NCI-H187 (cell line): ENCODE measurements around the gene TMEM247.
"Not testable (repeated sequence)": the region's sequence is repeated elsewhere in the genome, so short reads cannot be mapped to it uniquely, and the experiment has no call there.

Experiments used
- DNase-seq, 2 experiments: peaks; one replicate each; lab custom pipeline; 2025; lab: John Stamatoyannopoulos, UW

Gene TMEM247

DNA sequence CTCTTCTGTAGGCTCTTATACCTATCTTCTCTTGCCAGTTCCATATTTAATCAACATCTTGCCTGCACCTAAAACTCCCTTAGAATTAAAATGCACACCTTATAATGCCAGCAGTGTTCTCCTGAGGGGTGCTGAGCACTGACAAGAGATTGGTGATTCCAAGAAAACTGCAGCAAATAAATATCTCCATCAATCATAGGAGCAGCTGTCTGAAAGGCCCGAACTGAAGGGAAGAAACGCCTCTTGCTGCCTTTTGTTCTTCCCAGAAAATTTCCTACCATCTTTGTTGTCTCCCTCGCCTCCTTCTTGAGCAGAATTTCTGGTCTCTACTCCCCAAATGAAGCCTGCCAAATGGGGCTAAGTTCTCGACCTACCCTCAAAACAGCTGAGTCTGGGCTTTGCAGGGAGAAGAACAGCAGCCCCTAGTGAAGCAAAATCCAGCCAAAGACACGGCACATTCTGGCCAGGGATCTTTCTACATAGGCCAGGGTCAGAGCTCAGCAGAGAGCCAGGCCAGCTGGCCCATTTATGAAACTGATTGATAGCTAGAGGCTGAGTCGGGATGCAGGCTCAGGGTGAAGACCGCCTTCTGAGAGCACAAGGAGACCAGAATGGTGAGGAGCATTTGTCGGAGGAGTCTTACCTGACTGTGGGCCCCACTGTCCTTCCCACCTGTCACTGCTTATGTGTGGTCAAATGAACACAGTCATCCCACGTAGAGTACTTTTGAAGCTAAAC lies 20.4 kb upstream of the TMEM247 start:
- no peak for DNase-seq

DNA sequence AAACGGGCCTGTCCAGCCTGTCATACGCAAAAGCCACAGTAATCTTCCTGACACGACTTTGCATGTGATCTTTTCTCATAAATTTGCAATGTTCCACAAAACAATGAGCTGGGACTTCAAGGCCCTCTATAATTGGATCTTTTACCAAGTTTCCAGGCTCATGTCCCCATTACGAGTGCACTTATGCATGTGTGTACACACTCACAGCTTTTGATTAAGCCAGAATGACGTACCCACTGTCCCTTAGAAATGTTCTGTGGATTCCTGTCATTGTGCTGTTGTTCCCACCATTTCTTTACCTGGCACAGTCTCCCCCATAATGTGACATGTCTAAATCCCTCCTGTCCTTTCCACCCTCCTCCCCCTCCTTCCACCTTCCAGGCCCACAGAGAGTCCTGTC lies 19.7 kb upstream of the TMEM247 start:
- no peak for DNase-seq

DNA sequence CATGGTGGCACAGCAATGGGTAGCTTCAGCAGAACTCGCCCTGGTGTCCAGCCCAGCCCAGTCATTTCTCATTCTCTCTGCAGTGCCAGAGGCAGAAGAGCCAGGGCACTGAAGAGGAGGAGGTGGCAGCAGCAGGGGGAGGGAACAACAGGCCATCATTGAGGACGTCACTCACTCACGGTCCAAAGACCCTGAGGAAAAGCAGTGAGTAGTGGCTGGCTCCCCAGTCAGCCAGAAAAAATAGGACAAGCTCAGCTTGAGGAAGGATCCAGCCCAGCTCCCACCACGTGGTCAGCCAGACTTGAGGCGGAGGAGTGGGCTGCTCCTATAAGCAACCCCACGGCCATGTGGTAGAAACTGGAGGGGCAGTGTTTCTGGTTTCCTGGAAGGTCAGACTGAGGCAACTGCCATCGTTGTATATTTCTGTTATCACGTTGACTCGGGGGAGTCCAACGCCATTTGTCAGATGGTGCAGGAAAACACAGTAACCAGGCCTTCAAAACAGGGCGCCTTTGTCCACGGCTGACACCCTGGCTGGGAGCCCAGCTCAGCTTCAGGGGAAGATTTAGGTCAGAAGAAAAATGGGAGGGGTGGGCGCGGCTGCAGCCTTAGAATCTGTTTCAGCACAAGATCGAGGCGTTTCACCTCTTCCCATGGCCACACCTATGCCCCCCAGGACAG lies 19.0 kb upstream of the TMEM247 start:
- no peak for DNase-seq

DNA sequence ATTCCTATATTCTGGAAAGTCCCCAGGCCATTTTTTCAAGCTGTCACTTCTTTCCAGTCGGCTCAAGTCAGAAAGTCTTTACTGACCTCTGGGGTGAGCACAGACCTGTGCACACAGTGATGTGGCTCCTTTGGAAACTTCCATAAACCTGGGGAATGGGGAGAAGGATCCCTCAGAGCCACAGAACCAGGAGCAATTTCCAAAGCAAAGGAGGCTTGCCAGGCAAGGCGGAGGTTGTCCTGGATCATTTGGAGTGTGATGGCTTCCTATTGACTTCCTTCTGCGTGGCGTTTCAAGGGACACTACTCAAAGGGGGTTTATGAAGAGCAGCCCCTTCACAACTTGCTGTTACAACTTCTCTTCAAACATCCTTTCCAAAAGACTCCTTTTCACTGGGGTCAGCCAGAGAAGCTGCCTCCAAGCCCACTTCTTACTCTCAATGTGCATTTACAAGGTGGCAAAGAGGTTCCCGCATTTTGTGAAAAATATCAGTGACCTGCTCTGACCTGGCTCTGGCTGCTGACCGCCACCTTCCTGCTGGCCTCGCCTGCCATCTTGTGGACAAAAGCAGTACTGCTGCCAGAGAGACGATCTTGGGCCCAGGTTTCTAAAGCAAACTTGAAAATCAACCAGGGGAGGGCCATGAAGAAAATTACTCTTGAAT lies 18.2 kb upstream of the TMEM247 start:
- peak in 1 of 2 experiments; percentile 4 for DNase-seq

DNA sequence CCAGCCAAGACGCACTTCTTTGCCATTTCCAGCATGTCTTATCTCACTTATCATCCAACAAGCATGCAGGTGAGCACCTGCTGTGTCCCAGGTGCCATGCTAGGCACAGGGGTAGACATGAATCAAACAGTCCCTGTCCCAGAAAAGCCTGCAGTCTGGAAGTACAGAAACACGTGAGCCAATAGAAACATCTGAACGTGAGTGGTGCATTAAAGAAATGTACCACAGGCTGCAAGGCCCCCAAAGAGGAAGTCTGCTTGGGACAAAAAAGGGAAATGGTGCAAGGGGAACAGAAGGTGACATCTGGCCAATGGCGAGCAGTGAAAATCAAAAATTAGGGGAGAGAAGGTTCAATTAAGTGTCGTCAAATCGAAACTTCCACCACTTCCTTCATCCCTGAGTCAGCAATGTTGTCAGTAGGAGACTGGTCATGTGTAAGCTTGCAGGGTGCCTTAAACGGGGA lies 17.6 kb upstream of the TMEM247 start:
- no peak for DNase-seq

DNA sequence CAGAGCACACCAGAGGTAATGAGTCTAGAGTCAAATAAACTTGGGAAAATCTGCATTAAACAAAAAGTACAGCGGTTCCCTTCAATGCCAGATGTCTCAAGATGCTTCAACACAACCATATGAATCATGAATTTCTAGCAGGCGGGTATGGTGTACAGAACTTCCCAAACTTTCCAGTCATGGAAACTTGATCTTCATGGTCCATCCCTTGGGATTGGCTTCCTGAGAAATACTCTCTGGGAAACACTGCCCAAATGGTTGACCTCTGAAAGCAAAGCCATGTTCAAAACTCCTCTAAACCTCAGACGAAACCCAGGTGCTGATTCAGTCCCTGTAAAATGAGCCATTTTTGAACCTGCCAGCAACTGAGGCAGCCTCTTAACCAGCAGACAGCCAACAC lies 16.4 kb upstream of the TMEM247 start:
- DNase-seq = no peak

DNA sequence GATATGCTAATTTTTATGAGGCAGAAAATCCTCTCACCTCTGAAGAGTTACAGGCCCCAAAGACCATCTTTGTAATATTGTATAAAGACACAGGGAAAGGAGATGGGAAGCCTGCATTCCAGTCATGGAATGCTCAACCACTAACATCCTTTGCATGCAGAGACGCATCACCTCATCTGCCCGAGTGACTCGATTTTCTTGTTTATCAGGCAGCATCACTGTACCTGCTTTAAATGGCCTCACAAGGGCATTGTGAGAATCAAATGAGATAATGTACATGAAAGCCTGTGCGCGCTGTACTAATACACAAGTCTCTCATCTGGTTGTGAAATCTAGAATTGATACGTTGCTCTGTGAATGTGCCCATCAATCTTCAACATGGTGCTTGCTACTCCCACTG lies 10.2 kb upstream of the TMEM247 start:
- DNase-seq = no peak

DNA sequence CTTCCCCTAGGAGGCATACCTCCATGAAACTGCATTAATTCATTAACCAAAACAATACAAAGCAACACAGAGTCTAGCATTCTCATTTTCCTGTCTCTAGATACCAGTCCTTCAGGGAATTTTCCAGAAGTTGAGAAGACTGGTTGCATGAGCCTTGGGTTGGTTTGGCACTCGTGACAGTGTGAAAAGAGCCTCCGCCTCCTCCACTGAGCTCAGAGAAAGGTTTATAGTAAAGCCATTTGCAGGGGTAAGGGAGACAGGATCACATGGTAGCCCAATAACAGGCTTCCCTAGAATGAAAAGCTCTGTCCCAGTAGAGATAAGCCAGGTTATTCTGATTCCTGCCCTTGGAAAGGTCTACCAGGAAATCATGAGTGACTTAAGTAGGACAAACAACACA lies 9.7 kb upstream of the TMEM247 start:
- DNase-seq = no peak

DNA sequence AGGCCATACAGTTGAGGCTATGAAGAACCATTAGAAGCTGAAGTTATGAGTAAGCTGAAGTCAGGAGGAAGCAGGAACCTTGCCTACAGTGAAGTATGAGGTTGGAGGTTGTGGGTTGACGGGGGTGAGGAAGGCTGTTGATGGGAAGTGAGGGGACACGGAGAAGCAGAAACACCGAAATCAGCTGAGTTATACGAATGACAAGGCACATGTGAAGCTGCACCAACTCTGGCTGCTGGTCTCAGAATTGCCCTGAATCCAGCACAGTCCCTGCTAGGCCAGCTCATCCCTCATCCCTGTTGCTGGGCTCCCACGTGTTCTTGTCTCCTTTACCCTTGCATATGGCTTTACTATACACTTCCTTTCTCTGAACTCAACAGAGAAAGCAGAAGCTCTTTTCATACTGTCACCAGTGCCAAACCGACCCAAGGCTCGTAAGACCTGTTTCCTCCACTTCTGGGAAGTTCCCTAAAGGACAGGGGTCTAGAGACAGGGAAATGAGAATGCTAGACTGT lies 9.2 kb upstream of the TMEM247 start:
- DNase-seq = no peak

DNA sequence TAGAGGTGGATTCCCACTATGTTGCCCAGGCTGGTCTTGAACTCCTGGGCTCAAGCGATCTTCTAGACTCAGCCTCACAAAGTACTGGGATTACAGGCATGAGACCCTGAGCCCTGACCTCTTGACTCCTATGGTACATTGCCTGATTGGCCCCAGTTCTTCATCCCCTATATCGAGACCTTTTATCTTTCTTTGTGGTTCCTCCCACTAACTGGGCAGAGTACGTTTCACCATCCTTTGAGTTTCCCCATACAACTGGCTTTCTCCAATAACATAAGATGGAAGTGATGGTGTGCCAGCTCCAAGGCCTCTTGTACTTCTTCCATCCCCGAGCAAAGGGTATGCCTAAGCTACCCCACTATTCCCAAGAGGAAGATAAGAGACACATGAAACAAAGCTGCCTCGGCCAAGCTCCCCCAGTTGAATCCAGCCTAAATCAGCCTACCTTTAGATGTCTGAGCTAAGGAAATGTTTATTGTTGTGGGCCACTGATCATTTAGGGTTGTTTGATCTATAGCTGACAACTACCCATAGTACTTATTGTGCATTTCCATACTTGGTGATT lies 8.3 kb upstream of the TMEM247 start:
- no peak for DNase-seq

DNA sequence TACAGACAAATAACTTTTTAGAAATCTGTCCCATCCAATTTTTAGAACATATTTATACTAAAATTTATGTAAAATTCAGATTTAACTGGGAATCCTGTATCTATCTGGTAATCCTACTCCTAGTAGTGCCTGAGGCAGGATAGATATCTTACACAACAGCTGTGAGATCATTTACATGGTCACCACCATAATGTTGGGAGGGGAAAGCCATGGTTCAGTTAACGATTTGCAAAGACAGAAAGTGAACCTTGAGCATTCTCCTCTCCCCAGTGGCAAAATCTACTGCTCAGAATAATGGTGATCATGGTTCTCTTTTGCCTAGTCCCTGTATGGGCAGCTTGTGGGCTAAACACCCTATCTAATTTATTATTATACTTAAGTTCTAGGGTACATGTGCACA lies 7.7 kb upstream of the TMEM247 start:
- no peak for DNase-seq

DNA sequence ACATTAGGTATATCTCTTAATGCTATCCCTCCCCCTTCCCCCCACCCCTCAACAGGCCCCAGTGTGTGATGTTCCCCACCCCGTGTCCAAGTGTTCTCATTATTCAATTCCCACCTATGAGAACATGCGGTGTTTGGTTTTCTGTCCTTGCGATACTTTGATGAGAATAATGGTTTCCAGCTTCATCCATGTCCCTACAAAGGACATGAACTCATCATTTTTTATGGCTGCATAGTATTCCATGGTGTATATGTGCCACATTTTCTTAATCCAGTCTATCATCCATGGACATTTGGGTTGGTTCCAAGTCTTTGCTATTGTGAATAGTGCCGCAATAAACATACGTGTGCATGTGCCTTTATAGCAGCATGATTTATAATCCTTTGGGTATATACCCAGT lies 7.2 kb upstream of the TMEM247 start:
- DNase-seq = not testable (repeated sequence)

DNA sequence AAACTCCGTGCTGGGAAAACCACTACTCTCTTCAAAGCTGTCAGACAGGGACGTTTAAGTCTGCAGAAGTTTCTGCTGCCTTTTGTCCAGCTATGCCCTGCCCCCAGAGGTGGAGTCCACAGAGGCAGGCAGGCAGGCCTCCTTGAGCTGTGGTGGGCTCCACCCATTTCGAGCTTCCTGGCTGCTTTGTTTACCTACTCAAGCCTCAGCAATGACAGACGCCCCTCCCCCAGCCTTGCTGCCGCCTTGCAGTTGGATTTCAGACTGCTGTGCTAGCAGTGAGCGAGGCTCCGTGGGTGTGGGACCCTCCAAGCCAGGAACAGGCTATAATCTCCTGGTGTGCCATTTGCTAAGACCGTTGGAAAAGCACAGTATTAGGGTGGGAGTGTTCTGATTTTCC lies 1.9 kb upstream of the TMEM247 start:
- peak; percentile 2 to 6 for DNase-seq

DNA sequence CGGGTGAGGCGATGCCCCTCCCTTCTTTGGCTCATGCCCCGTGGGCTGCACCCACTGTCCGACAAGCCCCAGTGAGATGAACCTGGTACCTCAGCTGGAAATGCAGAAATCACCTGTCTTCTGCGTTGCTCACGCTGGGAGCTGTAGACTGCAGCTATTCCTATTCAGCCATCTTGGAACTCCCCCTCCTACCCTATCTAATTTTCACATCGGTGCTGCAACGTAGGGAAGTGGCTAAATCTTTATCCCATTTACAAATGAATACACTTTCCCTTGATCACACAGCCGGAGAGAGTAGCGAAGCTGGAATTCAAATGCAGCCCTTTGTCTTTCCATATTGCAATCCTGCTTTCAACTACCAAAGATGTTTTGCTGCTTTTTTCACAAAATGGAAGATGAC lies 1.4 kb upstream of the TMEM247 start:
- DNase-seq = no peak

DNA sequence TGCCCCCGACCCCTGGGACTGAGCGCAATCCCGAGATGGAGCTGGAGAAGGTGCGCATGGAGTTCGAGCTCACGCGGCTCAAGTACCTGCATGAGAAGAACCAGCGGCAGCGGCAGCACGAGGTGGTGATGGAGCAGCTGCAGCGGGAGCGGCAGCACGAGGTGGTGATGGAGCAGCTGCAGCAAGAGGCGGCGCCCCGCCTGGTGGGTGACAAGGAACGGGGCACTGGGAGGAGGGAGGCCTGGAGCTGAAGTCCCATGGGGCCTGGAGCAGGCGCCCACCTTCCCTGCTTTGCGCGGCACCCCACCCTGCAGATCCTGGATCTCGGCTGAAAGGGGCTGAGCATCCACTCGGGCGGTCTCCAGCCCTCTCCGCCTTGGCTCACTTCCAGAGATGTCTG lies 1.2 kb downstream of the TMEM247 start:
- DNase-seq = no peak

DNA sequence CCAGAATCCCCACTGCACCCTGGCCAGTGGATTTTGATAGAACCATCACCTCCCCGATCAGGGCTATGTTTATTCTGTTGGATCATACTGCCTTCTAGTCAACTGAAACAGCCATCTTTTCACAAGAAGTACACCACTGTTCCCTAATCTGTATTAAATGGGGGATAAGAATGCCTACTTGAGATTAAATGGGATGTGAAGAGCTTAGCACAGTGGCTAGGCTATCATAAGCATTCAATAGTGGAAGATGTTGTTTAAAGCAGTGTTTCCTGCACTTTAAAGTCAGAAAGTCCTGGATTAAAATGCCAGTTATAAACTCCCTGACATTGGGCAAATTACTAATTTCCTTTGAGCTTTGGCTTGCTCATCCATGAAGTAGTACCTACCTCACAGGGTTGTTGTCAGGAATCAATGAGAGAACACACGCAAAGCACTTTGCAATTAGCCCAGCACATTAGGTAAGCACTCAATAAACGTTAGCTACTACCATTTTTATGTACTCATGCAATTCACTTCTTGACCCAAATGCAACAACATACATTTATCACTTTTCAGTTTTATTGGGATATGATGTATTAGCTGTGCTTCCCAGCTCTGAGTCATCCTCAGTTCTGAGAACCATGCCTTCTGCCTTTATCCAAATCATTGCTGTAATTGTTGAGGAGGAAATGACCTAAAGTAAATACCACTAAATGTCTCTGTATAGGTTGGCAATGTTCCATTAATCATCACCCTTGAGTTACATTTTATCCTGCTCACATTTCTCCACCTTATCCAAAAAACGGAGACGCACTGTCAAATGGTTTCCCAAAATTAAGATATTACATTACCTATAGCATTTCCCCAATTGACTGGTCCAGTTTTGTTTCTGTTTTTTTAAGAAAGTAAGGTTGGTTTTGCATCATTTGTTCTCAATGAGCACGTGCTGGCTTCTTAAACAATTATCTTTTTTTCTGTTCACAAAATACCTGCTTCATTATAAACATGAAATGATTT lies 2.1 kb downstream of the TMEM247 start:
- DNase-seq = peak in 1 of 2 experiments; percentile 43

DNA sequence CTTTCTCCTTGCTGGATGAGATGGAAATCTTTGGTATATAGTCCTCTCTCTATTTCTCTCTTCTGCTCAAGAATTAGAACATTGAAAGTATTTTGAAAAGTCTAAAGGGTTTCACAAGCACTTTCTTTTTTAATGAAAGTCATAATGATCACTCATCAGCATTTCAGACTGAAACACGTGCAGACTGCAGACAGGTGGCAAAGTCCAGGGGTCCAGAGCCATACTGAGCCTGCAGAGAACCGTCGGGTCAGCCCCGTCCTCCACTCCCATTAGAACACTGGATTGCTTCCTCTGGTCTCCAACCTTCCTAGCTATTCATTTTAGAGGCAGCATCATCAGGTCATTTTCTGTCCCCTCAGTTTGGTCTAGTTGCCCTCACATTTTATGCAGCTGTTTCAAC lies 3.1 kb downstream of the TMEM247 start:
- no peak for DNase-seq

DNA sequence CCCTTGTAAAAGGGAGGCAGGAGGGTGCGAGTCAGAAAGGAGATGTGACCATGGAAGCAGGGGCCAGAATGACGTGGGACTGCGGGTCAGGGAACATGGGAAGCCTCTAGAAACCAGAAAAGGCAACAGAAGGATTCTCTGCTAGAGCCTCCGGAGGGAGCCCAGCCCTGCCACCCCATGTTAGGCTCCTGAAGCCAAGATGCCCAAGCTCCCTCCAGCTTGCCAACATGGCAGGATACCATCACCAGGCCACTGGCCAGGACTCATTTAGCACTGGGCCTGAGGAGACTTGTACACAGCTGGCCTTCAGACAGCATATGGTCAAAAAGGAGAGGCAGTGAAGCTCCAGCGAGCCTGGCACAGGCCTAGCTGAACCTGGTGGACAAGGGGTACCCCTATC lies 5.6 kb downstream of the TMEM247 start:
- DNase-seq = no peak

DNA sequence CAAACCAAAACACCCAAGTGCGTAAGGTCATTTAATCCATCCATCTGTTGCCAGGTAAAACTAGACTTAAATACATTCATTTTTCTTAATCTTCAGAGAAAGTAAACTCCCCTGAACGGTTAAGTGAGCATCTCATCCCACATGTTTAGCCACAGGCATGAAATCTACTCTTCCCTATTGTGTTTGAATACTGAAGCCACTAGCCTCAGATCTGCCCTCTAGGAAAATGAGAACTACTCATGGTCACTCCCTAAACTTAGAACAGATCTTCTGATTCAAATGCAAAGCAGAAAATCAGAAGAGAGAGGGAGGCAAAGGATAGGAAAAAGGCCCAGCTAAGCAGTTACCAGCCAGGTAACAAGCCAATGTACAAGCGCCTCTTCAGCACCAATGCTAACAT lies 7.1 kb downstream of the TMEM247 start:
- no peak for DNase-seq

DNA sequence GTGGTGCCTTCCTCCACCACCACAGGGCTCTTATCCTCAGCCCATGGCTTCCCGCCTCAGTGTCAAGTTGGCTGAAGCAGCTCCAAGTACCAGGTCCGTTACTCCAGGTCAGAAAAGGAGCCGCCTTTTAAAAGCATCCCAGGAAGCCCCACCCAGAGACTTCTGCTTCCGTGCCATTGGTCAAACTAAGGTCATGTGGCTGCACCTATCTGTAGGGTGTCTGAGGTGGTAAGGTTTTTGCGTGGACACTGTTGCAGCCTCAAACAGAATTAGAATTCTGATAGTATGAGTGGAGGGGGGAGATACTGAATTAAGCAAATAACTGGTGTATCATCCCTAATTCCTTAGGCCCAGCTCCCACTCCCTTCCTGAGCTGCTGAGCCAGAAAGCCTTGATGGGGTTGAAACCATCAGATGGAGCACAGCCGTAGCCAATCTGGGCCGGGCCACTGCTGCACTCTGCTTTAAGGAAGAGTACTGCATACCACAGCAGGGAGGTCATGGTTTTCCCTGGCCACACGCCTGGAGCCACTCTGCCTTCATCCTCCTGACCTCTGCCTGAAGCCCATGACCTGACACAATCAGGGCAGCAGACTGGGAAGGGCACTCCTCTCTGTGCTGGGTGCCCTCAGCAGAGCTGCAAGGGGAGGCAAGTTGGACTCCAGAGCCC lies 8.4 kb downstream of the TMEM247 start:
- no peak for DNase-seq

DNA sequence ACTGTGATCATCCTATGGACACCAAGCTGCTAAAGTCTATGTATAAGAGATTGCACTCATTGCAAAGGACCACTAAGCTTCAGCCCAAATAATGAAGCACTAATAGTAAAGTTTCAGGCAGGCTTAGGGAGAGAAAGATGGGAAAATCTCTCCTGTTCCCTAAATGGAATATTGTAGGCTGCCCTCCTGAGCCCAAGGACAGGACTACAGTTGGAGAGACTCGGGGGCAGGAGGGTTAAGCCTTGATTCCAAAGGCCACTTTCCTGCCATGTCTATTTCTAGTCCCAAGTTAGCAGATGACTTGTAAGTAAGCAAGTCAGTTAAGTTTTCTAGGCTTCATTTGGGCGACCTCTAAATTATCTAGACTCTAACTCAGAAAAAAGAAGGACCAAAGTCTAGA lies 9.0 kb downstream of the TMEM247 start:
- DNase-seq = no peak
